Upper lobe of left lung (tissue), 6 donors: ENCODE results near the gene GPR137B. TPM values are rescaled to one million over a fixed set of nuclear protein-coding genes. Genes with fewer than 3 reads are reported as not detected.
A peak's percentile ranks its signal among the peaks of the same experiment; 100 is the strongest.

Source experiments
- ATAC-seq, 2 donors: fragments of 200-7000 bp; cut with Tn5 transposase; one replicate each; pipeline ENCODE4 v1.9.1; 2022; ENCODE audit warnings: mild to moderate bottlenecking in 2 of 2, moderate library complexity in 2 of 2; ENCODE audit not compliant: low FRiP score in 2 of 2
- DNase-seq, 2 donors: peaks; one replicate each; pipeline ENCODE4 v3.0.0-alpha.2; 2019 to 2020
- H3K27ac ChIP-seq, 4 donors: fragments of 200-600 bp; sonication (generic); one replicate each; pipeline ENCODE4 v1.5.1; 2016 to 2019
- H3K27me3 ChIP-seq, 4 donors: fragments of 200-600 bp; sonication (generic); one replicate each; pipeline ENCODE4 v1.5.1; 2017 to 2019
- H3K36me3 ChIP-seq, 4 donors: fragments of 200-600 bp; sonication (generic); one replicate each; pipeline ENCODE4 v1.5.1; 2016 to 2019
- H3K4me1 ChIP-seq, 4 donors: fragments of 200-600 bp; sonication (generic); one replicate each; pipeline ENCODE4 v1.5.1; 2018 to 2019
- H3K4me3 ChIP-seq, 4 donors: fragments of 200-600 bp; sonication (generic); one replicate each; pipeline ENCODE4 v1.5.1; 2017 to 2019; ENCODE audit warnings: mild to moderate bottlenecking in 2 of 4, moderate library complexity in 1 of 4
- H3K9me3 ChIP-seq, 4 donors: fragments of 200-600 bp; sonication (generic); one replicate each; pipeline ENCODE4 v1.5.1; 2018 to 2019
- EP300 ChIP-seq, 4 donors: sonication (generic); formaldehyde crosslinking; IDR thresholded peaks; one replicate each; pipeline ENCODE4 v1.5.1; 2017; ENCODE audit warnings: antibody characterized with exemption in 4 of 4, control low read depth in 2 of 4
- POLR2A ChIP-seq, 4 donors: fragments of 450-650 bp; IDR thresholded peaks; one replicate each; pipeline ENCODE4 v1.5.1; 2016 to 2017; ENCODE audit warnings: antibody characterized with exemption in 4 of 4, mild to moderate bottlenecking in 2 of 4
- POLR2AphosphoS5 ChIP-seq, 2 donors: sonication (generic); formaldehyde crosslinking; IDR thresholded peaks; one replicate each; pipeline ENCODE4 v1.5.1; 2017; ENCODE audit warnings: antibody characterized with exemption in 2 of 2
- WGBS, 2 donors: methylation state at CpG; one replicate each; pipeline ENCODE4 v1.1.5; 2017 to 2018; 5-methylcytosine and 5-hydroxymethylcytosine counted together
- total RNA-seq, 6 donors: library from RNA; depleted of rRNA in 4 of 6; stranded (reverse); fragments of >200 nt in 4 of 6; gene quantifications; one replicate each; pipeline versions ENCODE4 v1.1.0 to v1.2.1, GENCODE V29; 2016 to 2021
- TF ChIP-seq, protein P1 (sequence below), 6 experiments: fragments of 450-650 bp in 4 of 6; fragments of 200-600 bp in 2 of 6; sonication (generic) in 2 of 6; IDR thresholded peaks; one replicate each; pipeline ENCODE4 v1.5.1; 2016 to 2019; ENCODE audit warnings: antibody characterized with exemption in 6 of 6
- donor health status: DM: no; HTN: no; CAD: no; lungs with moderate emphysema.
- donor health status: DM: no; HTN: yes; CAD: no; lungs with severe emphysema.

GPR137B gene
- total RNA-seq, 6 donors from 2014 or later = 14.0 to 31.8 (median 26.9) TPM

DNA sequence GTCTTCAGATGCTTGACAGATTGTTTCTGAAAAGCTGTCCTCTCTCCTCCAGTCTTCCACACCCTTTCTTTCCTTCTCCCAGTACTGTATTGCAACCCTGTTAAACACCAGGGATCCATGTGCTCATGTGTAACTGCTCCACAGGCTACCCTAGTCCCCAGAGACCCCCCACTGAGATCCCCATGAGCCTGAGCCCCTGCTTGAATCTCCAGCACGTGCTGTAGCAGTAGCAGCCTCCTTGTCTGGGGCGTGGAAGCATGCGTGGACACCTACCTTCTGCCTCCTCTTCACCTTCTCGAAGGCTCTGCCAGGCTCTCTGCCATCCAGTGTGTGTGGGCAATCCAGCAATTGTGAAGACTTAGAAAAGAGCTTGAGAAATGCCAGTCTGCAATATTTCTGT is 25.2 kb downstream of the GPR137B start:
- WGBS, 2 donors = 87 to 96% methylated on average over 4 of the region's 4 CpGs
- DNase-seq (no peak), ATAC-seq (no peak)

GRCh38 chr1:236168716-236169429 is 26.5 kb downstream of the GPR137B start:
- Histone ChIP-seq H3K27ac (peak overlapping the region in 1 of 4 donors; percentile 46), H3K4me3 (no peak overlapping the region), H3K9me3 (no peaks in the 10 kb centered on the region), H3K4me1 (peaks cover 0 to 3% (median 0%) of the 10 kb centered on the region in 4 donors), H3K27me3 (no peaks in the 10 kb centered on the region), H3K36me3 (no peaks in the 10 kb centered on the region)
- TF ChIP-seq EP300 (IDR thresholded peaks at IDR 0.05) = peak in 3 of 4 donors; percentile 25 to 91 (median 80)
- TF ChIP-seq, protein P1, sequence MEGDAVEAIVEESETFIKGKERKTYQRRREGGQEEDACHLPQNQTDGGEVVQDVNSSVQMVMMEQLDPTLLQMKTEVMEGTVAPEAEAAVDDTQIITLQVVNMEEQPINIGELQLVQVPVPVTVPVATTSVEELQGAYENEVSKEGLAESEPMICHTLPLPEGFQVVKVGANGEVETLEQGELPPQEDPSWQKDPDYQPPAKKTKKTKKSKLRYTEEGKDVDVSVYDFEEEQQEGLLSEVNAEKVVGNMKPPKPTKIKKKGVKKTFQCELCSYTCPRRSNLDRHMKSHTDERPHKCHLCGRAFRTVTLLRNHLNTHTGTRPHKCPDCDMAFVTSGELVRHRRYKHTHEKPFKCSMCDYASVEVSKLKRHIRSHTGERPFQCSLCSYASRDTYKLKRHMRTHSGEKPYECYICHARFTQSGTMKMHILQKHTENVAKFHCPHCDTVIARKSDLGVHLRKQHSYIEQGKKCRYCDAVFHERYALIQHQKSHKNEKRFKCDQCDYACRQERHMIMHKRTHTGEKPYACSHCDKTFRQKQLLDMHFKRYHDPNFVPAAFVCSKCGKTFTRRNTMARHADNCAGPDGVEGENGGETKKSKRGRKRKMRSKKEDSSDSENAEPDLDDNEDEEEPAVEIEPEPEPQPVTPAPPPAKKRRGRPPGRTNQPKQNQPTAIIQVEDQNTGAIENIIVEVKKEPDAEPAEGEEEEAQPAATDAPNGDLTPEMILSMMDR (IDR thresholded peaks at IDR 0.05) = no peak
- no peak for TF ChIP-seq POLR2A (IDR thresholded peaks at IDR 0.05)
- TF ChIP-seq POLR2AphosphoS5 (IDR thresholded peaks at IDR 0.05) = peak; percentile 56 to 59
- ATAC-seq (peak in 1 of 2 donors; percentile 62), DNase-seq (peak; percentile 50 to 65)
- 74 to 80% methylated on average over 7 to 10 of the region's 10 CpGs for WGBS, 2 donors

More for the DNA sequence above, 25.2 kb downstream of the GPR137B start:
- no peaks in the 10 kb centered on the region for H3K27me3 ChIP-seq
- H3K9me3 ChIP-seq = peaks cover 0 to under 1% (median 0%) of the 10 kb centered on the region in 4 donors
- no peak overlapping the region for H3K27ac ChIP-seq
- peaks cover 0 to 3% (median 0%) of the 10 kb centered on the region in 4 donors for H3K4me1 ChIP-seq
- H3K36me3 ChIP-seq = no peaks in the 10 kb centered on the region
- TF ChIP-seq, protein P1 (IDR thresholded peaks at IDR 0.05) = no peak
- TF ChIP-seq POLR2AphosphoS5 (IDR thresholded peaks at IDR 0.05) = no peak
- no peak for TF ChIP-seq EP300 (IDR thresholded peaks at IDR 0.05)
- TF ChIP-seq POLR2A (IDR thresholded peaks at IDR 0.05) = no peak
- no peak overlapping the region for H3K4me3 ChIP-seq

DNA sequence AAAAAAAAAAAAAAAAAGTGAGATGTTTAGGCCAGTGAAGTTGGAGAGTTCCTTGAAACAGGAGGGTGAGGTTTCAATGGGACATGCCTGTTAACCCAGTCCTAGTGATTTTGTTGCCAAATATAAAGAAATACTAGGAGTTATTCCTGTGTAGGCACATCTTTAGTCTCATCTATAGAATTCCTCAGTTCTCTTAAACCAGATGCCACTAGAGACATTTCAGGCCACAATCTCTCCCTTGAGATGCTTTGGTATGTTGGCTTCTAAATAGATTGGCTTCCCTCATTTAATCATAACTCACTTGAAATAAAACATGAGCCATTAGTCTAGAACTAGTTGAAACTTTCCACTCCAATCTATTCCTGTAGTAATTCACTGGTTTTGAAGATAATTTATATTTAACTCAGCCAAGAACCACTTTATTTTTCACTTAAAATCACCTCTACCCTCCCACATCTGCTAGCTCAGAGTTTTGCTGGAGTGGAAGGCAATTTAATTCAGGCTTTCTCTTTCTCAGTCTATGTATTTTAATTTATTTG is 29.8 kb downstream of the GPR137B start:
- Histone ChIP-seq H3K36me3 (no peaks in the 10 kb centered on the region), H3K4me3 (no peak overlapping the region), H3K27me3 (no peaks in the 10 kb centered on the region), H3K27ac (no peak overlapping the region), H3K9me3 (no peaks in the 10 kb centered on the region), H3K4me1 (peaks cover 0 to 3% (median 0%) of the 10 kb centered on the region in 4 donors)
- no peak for DNase-seq
- ATAC-seq = no peak
- TF ChIP-seq, protein P1 (IDR thresholded peaks at IDR 0.05) = no peak
- TF ChIP-seq EP300 (IDR thresholded peaks at IDR 0.05) (no peak), POLR2AphosphoS5 (IDR thresholded peaks at IDR 0.05) (no peak), POLR2A (IDR thresholded peaks at IDR 0.05) (no peak)

GRCh38 chr1:236173174-236173767 is 30.9 kb downstream of the GPR137B start:
- peaks cover 0 to 3% (median 0%) of the 10 kb centered on the region in 4 donors for H3K4me1 ChIP-seq
- no peak for ATAC-seq
- no peak overlapping the region for H3K4me3 ChIP-seq
- TF ChIP-seq, protein P1 (IDR thresholded peaks at IDR 0.05) = no peak
- TF ChIP-seq POLR2A (IDR thresholded peaks at IDR 0.05) = no peak
- TF ChIP-seq POLR2AphosphoS5 (IDR thresholded peaks at IDR 0.05) = no peak
- no peak for TF ChIP-seq EP300 (IDR thresholded peaks at IDR 0.05)
- no peaks in the 10 kb centered on the region for H3K36me3 ChIP-seq
- DNase-seq = no peak
- 76 to 78% methylated on average over 5 of the region's 5 CpGs for WGBS, 2 donors
- H3K9me3 ChIP-seq = no peaks in the 10 kb centered on the region
- no peaks in the 10 kb centered on the region for H3K27me3 ChIP-seq
- no peak overlapping the region for H3K27ac ChIP-seq
